Natural killer cell treated with Interleukin-12 subunit alpha and Interleukin-12 subunit beta and Interleukin-15 and Interleukin-18, amount 100 ng/mL, for 72 hours (primary cell): ENCODE measurements around the gene DOCK2. TPM values are rescaled to one million over a fixed set of nuclear protein-coding genes. Genes with fewer than 3 reads are reported as not detected.

Experiments used
- ATAC-seq, 2 donors: fragments of 150-1000 bp; cut with Tn5 transposase in 1 of 2; sonication (Bioruptor Pico), chemical (Tn5 transposase) in 1 of 2; 2 replicates each; pipeline ENCODE4 v1.10.0; 2021
- DNase-seq: peaks from one replicate; pipeline ENCODE4 v3.0.0; 2022; ENCODE audit warnings: low spot score
- H3K27ac Mint-ChIP-seq, 2 donors: 1 replicate in 1 of 2; 2 replicates in 1 of 2; pipeline ENCODE4 v1.8.0; 2022; ENCODE audit warnings: mixed read lengths in 2 of 2, mild to moderate bottlenecking in 1 of 2, moderate library complexity in 1 of 2
- H3K27me3 Mint-ChIP-seq, 2 donors: 1 replicate in 1 of 2; 2 replicates in 1 of 2; pipeline ENCODE4 v1.8.0; 2022; ENCODE audit warnings: mixed read lengths in 2 of 2
- H3K36me3 Mint-ChIP-seq: one replicate; pipeline ENCODE4 v1.8.0; 2022; ENCODE audit warnings: mixed read lengths
- H3K4me1 Mint-ChIP-seq, 2 donors: 1 replicate in 1 of 2; 2 replicates in 1 of 2; pipeline ENCODE4 v1.8.0; 2022; ENCODE audit warnings: low read depth in 2 of 2, mixed read lengths in 2 of 2, mild to moderate bottlenecking in 1 of 2
- H3K4me3 Mint-ChIP-seq: one replicate; pipeline ENCODE4 v1.8.0; 2022; ENCODE audit warnings: mixed read lengths
- H3K9me3 Mint-ChIP-seq: 2 replicates; pipeline ENCODE4 v1.8.0; 2022; ENCODE audit warnings: mixed read lengths
- total RNA-seq, 2 donors: library from RNA; stranded (reverse); gene quantifications; one replicate each; pipeline ENCODE4 v1.2.3, GENCODE V29; 2022

The DOCK2 gene
- total RNA-seq, 2 donors from 2014 or later, result 461 to 526 TPM

DNA sequence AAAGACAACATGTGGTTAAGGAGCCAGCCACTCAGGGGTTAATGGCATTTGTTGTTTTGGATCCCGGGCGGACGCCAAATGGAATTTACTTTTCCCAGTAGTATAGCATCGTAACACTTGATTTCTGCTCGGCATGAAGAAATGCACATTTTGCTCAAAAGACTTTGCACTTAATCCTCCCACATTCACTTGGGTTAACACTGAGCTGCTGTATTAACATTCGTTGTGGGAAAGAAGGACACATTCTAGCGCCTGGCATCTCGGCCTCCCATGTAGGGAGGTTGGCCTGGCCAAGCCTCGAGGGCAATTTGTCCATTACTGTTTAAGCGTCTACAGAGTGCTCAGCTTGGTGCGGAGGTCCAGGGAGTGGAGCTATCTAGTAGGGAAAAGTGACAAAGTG lies 375.5 kb downstream of the DOCK2 start:
- no peak overlapping the region for H3K27ac Mint-ChIP-seq
- peaks cover 19% of the 10 kb centered on the region for H3K36me3 Mint-ChIP-seq
- peaks cover 0 to 6% of the 10 kb centered on the region in 2 donors for H3K4me1 Mint-ChIP-seq

DNA sequence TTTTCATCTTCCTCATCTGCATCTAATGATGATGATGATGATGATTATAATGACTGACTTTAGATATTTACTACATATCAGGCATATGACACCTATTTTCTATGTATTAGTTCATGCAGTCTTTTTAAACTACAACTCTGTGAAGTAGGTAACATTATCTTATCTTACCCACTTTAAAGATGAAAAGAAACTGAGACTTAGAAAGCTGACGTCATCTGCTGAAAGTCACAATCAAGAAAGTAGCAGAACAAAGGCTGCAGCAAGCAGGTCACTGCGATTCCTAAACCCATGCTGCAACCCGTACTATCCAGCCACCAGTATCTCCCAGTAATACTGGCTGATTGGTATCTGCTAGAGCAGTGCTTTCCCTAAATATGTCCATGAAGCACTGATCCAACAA lies 383.3 kb downstream of the DOCK2 start:
- ATAC-seq (no peak), DNase-seq (no peak)
- Mint-ChIP-seq H3K27me3 (no peaks in the 10 kb centered on the region), H3K4me3 (no peak overlapping the region), H3K4me1 (no peaks in the 10 kb centered on the region), H3K27ac (no peak overlapping the region), H3K36me3 (peaks cover 21% of the 10 kb centered on the region), H3K9me3 (no peaks in the 10 kb centered on the region)

More for the DNA sequence above, 375.5 kb downstream of the DOCK2 start:
- ATAC-seq, result no peak
- no peak for DNase-seq
- no peak overlapping the region for H3K4me3 Mint-ChIP-seq
- no peaks in the 10 kb centered on the region for H3K9me3 Mint-ChIP-seq
- no peaks in the 10 kb centered on the region for H3K27me3 Mint-ChIP-seq

DNA sequence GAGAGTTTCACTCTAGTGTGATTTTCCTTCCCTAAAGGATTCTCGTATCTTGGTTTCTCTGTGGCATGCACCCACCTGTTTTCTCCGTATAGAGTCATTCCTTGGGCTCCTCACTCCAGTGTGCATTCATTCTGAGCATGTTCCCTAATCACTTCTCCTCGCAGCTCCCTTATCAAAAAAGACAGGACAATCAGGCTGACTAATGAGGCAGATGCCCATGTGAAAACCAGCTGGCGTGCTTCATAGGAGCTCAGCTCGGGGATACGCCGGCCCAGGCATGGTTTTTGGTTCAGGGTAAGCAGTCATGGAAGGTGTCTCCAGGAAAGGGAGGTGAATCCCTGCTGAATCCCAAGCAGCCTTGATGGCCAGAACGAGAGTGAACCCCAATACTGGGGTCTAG lies 384.4 kb downstream of the DOCK2 start:
- Mint-ChIP-seq H3K9me3 (no peaks in the 10 kb centered on the region), H3K4me1 (peaks cover 0 to 4% of the 10 kb centered on the region in 2 donors), H3K36me3 (peaks cover 27% of the 10 kb centered on the region), H3K4me3 (no peak overlapping the region), H3K27ac (no peak overlapping the region), H3K27me3 (no peaks in the 10 kb centered on the region)
- DNase-seq (no peak), ATAC-seq (no peak)

DNA sequence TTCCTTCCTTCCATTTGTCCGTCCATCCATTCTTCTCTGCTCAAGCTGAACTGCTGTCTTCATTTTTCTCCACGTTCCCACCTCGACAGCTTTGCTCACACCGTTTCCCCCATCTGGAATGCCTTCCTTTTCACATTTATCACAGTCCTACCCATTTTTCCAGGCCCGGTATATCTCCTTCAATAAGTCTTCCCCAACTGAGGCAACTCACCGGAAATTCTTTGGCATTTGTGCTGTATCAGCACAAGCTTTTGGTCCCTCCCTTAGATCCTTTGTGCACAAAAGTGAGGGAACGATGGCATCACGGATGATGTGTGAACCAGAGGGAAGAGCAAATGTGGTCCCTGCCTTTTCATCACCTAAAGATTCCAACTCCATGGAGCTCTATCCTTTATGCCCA lies 388.8 kb downstream of the DOCK2 start:
- no peak overlapping the region for H3K4me3 Mint-ChIP-seq
- H3K9me3 Mint-ChIP-seq, result no peaks in the 10 kb centered on the region
- H3K27ac Mint-ChIP-seq, result no peak overlapping the region
- ATAC-seq, result no peak
- peaks cover 0 to 15% of the 10 kb centered on the region in 2 donors for H3K4me1 Mint-ChIP-seq
- peaks cover 33% of the 10 kb centered on the region for H3K36me3 Mint-ChIP-seq
- no peak for DNase-seq
- H3K27me3 Mint-ChIP-seq, result no peaks in the 10 kb centered on the region

DNA sequence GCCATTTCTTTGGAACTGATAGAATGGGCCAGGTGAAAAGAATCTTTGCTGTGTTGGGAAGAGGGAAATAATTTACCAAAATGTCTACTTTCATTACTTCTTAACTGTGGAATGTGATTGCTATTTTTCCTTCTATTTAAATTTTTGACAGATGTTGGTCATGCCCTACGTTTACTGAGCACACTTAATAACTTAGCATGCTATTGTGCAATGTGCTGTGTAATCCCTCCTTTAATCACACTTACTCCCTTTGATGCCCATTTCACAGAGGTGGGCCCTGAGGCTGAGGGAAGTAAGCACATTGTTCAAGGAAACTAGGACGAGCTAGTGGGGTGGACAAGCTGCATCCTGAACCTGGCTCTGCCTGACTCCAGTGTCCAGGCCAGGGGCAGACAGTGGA lies 391.0 kb downstream of the DOCK2 start:
- H3K27ac Mint-ChIP-seq, result peak overlapping the region in 1 of 2 donors; percentile 66
- DNase-seq (no peak), ATAC-seq (no peak)
- H3K9me3 Mint-ChIP-seq, result no peaks in the 10 kb centered on the region
- H3K4me1 Mint-ChIP-seq, result peaks cover 0 to 15% of the 10 kb centered on the region in 2 donors
- no peaks in the 10 kb centered on the region for H3K27me3 Mint-ChIP-seq
- peaks cover 31% of the 10 kb centered on the region for H3K36me3 Mint-ChIP-seq
- no peak overlapping the region for H3K4me3 Mint-ChIP-seq

DNA sequence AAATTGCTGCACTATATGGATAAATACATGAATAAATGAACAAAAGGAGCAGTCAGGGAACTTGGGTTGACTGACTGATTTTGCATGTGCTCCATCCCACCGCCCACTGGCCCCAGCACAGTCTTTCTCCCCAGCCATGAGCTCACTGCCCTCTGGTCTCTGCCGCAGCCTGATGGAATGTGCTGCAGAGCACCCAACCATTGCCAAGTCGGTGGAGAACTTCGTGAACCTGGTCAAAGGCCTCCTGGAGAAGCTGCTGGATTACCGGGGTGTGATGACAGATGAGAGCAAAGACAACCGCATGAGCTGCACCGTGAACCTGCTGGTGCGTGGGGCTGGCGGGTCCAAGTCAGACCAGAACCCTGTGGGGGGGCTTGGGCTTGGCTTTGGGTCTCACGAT lies 397.2 kb downstream of the DOCK2 start:
- ATAC-seq, result no peak
- no peaks in the 10 kb centered on the region for H3K9me3 Mint-ChIP-seq

DNA sequence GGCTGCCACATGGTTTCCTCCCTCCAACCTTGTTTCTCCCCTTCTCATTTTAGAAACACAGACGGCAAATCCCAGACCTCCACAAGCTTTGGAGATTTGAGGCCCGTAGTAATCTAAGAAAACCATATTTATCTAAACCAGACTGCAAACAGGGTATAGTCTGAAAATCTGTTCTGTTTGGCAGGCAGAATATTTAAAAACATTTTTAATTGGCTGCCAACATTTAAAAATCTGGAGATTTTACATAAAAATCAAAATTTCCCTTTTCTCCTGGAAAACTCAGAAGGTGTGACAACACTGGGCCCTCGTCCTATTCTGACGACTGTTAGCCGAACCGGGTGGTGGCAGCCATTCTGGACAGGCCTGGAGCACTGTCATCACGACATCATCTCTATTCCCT lies 401.2 kb downstream of the DOCK2 start:
- no peak for ATAC-seq
- peaks cover 0 to 6% of the 10 kb centered on the region in 2 donors for H3K4me1 Mint-ChIP-seq
- peaks cover 36% of the 10 kb centered on the region for H3K36me3 Mint-ChIP-seq
- H3K27ac Mint-ChIP-seq, result peak overlapping the region in 1 of 2 donors; percentile 11
- no peak overlapping the region for H3K4me3 Mint-ChIP-seq
- no peak for DNase-seq
- H3K9me3 Mint-ChIP-seq, result no peaks in the 10 kb centered on the region
- H3K27me3 Mint-ChIP-seq, result no peaks in the 10 kb centered on the region

More for the DNA sequence above, 397.2 kb downstream of the DOCK2 start:
- Mint-ChIP-seq H3K4me1 (no peaks in the 10 kb centered on the region), H3K27ac (no peak overlapping the region), H3K27me3 (no peaks in the 10 kb centered on the region), H3K4me3 (no peak overlapping the region), H3K36me3 (peaks cover 13% of the 10 kb centered on the region)
- DNase-seq, result no peak

DNA sequence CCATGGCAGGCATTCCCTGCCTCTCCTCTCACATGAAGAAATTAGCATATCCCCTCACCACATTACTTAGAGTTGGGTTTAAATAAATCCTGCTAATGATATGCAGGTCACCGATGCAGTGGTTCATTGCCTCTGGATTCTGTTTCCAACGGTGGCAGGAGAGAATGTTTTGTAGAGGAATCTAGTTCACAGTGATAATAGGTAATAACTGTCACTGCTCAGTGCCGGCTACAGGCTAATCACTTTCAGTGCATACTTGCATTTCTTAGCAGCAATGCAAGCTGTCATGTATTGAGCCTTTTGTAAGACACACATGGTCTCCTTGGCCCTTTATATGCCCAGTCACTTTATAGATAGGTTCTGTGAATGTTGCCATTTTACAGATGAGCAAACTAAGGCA lies 402.8 kb downstream of the DOCK2 start:
- DNase-seq (no peak), ATAC-seq (no peak)
- no peaks in the 10 kb centered on the region for H3K9me3 Mint-ChIP-seq
- no peaks in the 10 kb centered on the region for H3K27me3 Mint-ChIP-seq
- H3K4me1 Mint-ChIP-seq, result peaks cover 0 to 11% of the 10 kb centered on the region in 2 donors
- peaks cover 47% of the 10 kb centered on the region for H3K36me3 Mint-ChIP-seq
- H3K27ac Mint-ChIP-seq, result no peak overlapping the region
- H3K4me3 Mint-ChIP-seq, result no peak overlapping the region

DNA sequence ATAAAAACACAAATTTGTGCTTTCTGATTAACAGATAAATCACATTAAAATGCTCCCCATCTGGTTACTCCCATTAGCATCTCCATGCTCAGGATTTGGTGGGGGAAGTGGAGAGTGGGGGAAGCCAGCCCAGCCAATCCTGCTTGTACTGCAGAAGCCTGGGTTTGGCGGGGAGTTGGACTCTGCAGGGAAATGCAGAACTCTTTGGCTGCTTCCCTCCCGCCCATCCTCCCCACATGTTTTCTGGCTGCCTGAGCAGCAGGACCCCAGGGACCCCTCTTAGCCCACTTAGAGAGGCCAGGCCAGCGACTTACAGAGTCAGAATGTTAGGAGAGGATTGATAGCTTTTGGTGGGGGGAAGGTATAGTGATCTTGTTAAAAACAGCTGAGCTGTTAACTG lies 409.2 kb downstream of the DOCK2 start:
- Mint-ChIP-seq H3K4me1 (peaks cover 0 to 18% of the 10 kb centered on the region in 2 donors), H3K4me3 (no peak overlapping the region), H3K27me3 (no peaks in the 10 kb centered on the region), H3K36me3 (peaks cover 51% of the 10 kb centered on the region), H3K9me3 (no peaks in the 10 kb centered on the region), H3K27ac (no peak overlapping the region)
- DNase-seq (no peak), ATAC-seq (no peak)

DNA sequence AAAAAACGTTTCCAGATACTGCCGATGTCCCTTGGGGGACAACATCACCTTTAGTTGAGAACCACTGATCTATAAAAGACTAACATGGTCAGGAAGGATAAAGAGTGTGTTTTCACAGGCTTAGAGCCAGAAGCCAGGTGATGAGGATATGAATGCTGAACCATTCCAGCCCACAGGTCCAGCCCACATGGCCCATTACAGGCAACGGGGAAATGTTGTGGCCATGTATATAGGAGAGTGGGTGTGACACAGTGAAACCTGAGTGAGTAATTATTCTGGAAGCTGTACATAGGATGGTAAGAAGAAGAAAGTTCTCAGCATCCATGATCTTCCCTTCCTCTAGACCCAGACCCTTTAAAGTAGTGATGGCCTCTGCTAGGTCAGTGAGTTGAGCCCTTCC lies 412.6 kb downstream of the DOCK2 start:
- H3K4me3 Mint-ChIP-seq, result no peak overlapping the region
- H3K27ac Mint-ChIP-seq, result no peak overlapping the region
- peaks cover 31% of the 10 kb centered on the region for H3K36me3 Mint-ChIP-seq
- H3K27me3 Mint-ChIP-seq, result no peaks in the 10 kb centered on the region
- no peaks in the 10 kb centered on the region for H3K9me3 Mint-ChIP-seq
- H3K4me1 Mint-ChIP-seq, result peaks cover 0 to 6% of the 10 kb centered on the region in 2 donors
- no peak for ATAC-seq
- no peak for DNase-seq

DNA sequence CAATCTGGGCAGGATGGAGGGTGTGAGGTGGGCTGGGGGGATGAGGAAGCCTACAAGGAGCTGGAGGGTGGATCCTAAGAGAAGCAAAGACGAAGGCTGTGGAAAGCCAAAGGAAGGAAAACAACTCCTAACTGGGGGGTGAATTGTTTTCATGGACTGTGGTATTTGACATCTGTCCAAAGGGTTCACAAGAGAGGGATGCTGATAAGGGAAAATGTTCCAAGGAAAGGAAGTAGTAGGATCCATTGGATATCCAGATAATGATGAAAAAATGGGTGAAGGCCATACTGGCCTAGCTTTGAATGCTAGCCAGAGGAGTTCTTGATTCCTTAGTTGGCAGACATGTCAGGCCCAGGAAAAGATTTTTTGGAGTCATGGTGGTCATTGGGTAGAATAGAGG lies 416.8 kb downstream of the DOCK2 start:
- no peaks in the 10 kb centered on the region for H3K9me3 Mint-ChIP-seq
- H3K4me3 Mint-ChIP-seq, result no peak overlapping the region
- ATAC-seq (no peak), DNase-seq (no peak)
- peaks cover 0 to 3% of the 10 kb centered on the region in 2 donors for H3K4me1 Mint-ChIP-seq
- peaks cover 42% of the 10 kb centered on the region for H3K36me3 Mint-ChIP-seq
- no peaks in the 10 kb centered on the region for H3K27me3 Mint-ChIP-seq
- H3K27ac Mint-ChIP-seq, result no peak overlapping the region

DNA sequence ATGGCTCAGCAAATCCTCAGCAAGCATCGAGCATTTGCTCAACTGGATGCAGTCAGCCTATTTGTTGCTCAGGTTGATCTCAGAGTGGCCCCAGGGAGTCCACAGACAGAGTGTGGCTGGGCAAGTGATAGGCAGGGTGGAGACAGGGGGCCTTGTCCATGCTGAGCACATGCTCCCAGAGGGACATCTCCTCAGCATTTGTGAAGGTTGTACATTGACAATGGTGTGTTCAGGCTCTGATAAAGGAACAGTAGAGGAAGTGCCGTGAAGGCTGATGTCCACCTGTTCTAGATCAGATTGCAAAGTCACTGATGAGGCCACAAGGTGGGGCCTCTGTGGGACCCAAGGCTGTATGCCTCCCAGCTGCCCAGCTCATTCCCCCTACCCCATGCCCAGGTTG lies 418.5 kb downstream of the DOCK2 start:
- ATAC-seq (peak in 1 of 2 donors; percentile 28), DNase-seq (no peak)
- peaks cover 37% of the 10 kb centered on the region for H3K36me3 Mint-ChIP-seq
- peaks cover 0 to 2% of the 10 kb centered on the region in 2 donors for H3K4me1 Mint-ChIP-seq
- H3K27me3 Mint-ChIP-seq, result no peaks in the 10 kb centered on the region
- no peak overlapping the region for H3K4me3 Mint-ChIP-seq
- H3K27ac Mint-ChIP-seq, result no peak overlapping the region
- H3K9me3 Mint-ChIP-seq, result no peaks in the 10 kb centered on the region

DNA sequence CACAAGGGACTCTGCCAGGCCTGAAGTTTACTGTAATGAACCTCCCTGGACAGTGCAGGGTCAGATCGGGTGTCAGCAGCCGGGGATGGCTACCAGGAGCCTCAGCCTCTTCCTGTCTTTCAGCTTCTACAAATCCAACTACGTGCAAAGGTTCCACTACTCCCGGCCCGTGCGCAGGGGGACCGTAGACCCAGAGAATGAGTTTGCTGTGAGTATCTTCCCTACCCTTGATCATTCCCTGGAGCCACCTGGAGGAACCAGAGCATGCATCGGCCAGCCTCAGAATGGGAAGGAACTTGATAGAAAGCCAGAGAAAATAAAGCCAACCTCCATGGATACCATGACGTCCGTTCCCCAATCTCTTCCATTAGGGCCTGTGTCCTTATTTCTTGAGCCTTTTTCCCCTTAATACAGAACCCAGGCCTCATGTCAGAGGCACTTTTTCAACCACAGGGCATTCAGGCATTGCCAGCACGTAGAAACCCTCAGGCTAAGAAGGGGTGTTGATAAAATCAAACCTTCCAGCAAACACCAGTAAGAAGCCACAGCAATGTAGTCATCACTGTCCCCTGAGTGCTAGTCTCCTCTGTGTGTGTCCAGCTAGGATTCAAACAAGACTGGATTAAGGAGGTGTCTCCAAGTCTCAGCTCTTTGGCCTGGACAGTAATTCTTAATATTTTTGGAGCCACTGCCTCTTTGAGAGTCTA lies 419.6 kb downstream of the DOCK2 start:
- no peak for DNase-seq
- ATAC-seq, result no peak
- Mint-ChIP-seq H3K4me1 (no peaks in the 10 kb centered on the region), H3K36me3 (peaks cover 36% of the 10 kb centered on the region), H3K27me3 (no peaks in the 10 kb centered on the region), H3K4me3 (no peak overlapping the region), H3K27ac (no peak overlapping the region), H3K9me3 (no peaks in the 10 kb centered on the region)

DNA sequence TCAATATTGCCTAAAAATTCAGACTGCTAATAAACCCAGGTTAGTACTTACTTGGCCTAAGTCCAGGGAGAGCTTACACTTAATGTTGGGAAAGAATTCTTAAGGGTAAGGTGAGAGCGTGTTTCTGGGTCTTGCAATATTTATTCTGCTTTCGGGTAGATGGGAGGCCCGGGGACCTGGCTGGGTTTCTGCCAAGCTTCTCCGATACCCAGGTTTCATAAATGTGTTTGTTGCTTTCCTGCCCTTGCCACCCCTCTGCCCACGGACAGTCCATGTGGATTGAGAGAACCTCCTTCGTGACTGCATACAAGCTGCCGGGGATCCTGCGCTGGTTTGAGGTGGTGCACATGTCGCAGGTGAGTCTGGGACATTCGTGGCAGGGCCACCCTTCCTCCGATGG lies 420.2 kb downstream of the DOCK2 start:
- no peak for ATAC-seq
- peaks cover 41% of the 10 kb centered on the region for H3K36me3 Mint-ChIP-seq
- H3K4me3 Mint-ChIP-seq, result no peak overlapping the region
- DNase-seq, result no peak
- H3K27ac Mint-ChIP-seq, result no peak overlapping the region
- H3K4me1 Mint-ChIP-seq, result no peaks in the 10 kb centered on the region
- no peaks in the 10 kb centered on the region for H3K9me3 Mint-ChIP-seq
- no peaks in the 10 kb centered on the region for H3K27me3 Mint-ChIP-seq

DNA sequence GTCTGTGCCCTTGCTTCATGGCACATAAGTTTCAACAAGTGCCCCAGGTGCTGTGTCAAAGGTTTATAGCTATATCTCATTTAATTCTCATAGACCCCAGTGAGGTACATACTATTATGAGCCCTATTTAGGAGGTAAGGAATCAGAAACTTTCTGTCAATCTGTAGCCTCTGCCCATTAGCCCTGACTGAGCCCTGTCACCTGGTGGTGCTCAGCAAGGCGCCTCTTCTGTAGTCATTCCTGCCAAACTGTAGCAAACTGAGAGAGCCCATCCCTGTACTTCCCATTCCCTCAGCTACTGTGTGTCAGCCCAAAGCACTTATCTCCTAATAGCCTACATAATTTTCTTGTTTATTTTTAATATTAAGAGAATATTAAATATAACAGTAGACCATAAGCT lies 422.1 kb downstream of the DOCK2 start:
- H3K4me1 Mint-ChIP-seq, result no peaks in the 10 kb centered on the region
- no peak overlapping the region for H3K4me3 Mint-ChIP-seq
- peaks cover 47% of the 10 kb centered on the region for H3K36me3 Mint-ChIP-seq
- no peaks in the 10 kb centered on the region for H3K9me3 Mint-ChIP-seq
- H3K27me3 Mint-ChIP-seq, result no peaks in the 10 kb centered on the region
- DNase-seq (no peak), ATAC-seq (no peak)
- H3K27ac Mint-ChIP-seq, result no peak overlapping the region
